Frontal cortex (tissue), 4 donors: ENCODE measurements around the gene STARD13. TPM values are rescaled to one million over a fixed set of nuclear protein-coding genes. Genes with fewer than 3 reads are reported as not detected.

Source experiments
- DNase-seq, 2 donors: peaks; one replicate each; pipeline ENCODE4 v3.0.0; 2012; ENCODE audit warnings: low spot score in 2 of 2
- FAIRE-seq: peaks from 2 replicates; lab custom pipeline; 2012; peaks lifted over from hg19 to GRCh38; lab: Jason Lieb, UNC
- total RNA-seq: library from RNA; depleted of rRNA; stranded (reverse); fragments of >200 nt; gene quantifications from one replicate; pipeline ENCODE4 v1.2.3, GENCODE V29; 2014
- donor health status: control.
- donor health status: control.
- donor health status: control.

Gene STARD13
- total RNA-seq, 1 donor from 2014 or later = 6.5 TPM

GRCh38 chr13:33110386-33110712, 175.2 kb downstream of the STARD13 start:
- FAIRE-seq (no peak), DNase-seq (no peak)

GRCh38 chr13:33109801-33110200, 175.8 kb downstream of the STARD13 start:
- no peak for DNase-seq
- FAIRE-seq = no peak

GRCh38 chr13:33109271-33109697, 176.3 kb downstream of the STARD13 start:
- DNase-seq (no peak), FAIRE-seq (no peak)

GRCh38 chr13:33108620-33109019, 176.9 kb downstream of the STARD13 start:
- FAIRE-seq (no peak), DNase-seq (no peak)

GRCh38 chr13:33107361-33107760, 178.2 kb downstream of the STARD13 start:
- DNase-seq (no peak), FAIRE-seq (no peak)

GRCh38 chr13:33106656-33107360, 178.7 kb downstream of the STARD13 start:
- FAIRE-seq = no peak
- DNase-seq = no peak

- FAIRE-seq = no peak
Measured at GRCh38 chr13:33105387-33106005, 180.1 kb downstream of the STARD13 start.

GRCh38 chr13:33103457-33103856, 182.1 kb downstream of the STARD13 start:
- FAIRE-seq = no peak

More at GRCh38 chr13:33105387-33106005, 180.1 kb downstream of the STARD13 start:
- DNase-seq = no peak

GRCh38 chr13:33101835-33102234, 183.7 kb downstream of the STARD13 start:
- FAIRE-seq (no peak), DNase-seq (no peak)

More at GRCh38 chr13:33103457-33103856, 182.1 kb downstream of the STARD13 start:
- DNase-seq = no peak

GRCh38 chr13:33100886-33101285, 184.7 kb downstream of the STARD13 start:
- FAIRE-seq (no peak), DNase-seq (no peak)

- FAIRE-seq = no peak
- DNase-seq = no peak
Measured at GRCh38 chr13:33099860-33100259, 185.7 kb downstream of the STARD13 start.

GRCh38 chr13:33096886-33097605, 188.5 kb downstream of the STARD13 start:
- no peak for DNase-seq
- FAIRE-seq = no peak

GRCh38 chr13:33092073-33092987, 193.2 kb downstream of the STARD13 start:
- DNase-seq (no peak), FAIRE-seq (no peak)

- no peak for FAIRE-seq
- no peak for DNase-seq
Measured at GRCh38 chr13:33091415-33091774, 194.2 kb downstream of the STARD13 start.

- FAIRE-seq (no peak), DNase-seq (no peak)
Measured at GRCh38 chr13:33090755-33091414, 194.7 kb downstream of the STARD13 start.

GRCh38 chr13:33089311-33089710, 196.2 kb downstream of the STARD13 start:
- DNase-seq (no peak), FAIRE-seq (no peak)

GRCh38 chr13:33087790-33088189, 197.8 kb downstream of the STARD13 start:
- no peak for DNase-seq
- FAIRE-seq = no peak

GRCh38 chr13:33087091-33087490, 198.5 kb downstream of the STARD13 start:
- DNase-seq = no peak
- no peak for FAIRE-seq

- DNase-seq (no peak), FAIRE-seq (no peak)
Measured at GRCh38 chr13:33083054-33083453, 202.5 kb downstream of the STARD13 start.

GRCh38 chr13:33081666-33082065, 203.9 kb downstream of the STARD13 start:
- FAIRE-seq = no peak
- no peak for DNase-seq
